ENCODE data around the gene ERI2.

- no peak for TF ChIP-seq CTCF (IDR thresholded peaks at IDR 0.05)
- TF ChIP-seq POLR2AphosphoS5 (IDR thresholded peaks at IDR 0.05): no peak
- TF ChIP-seq EP300 (IDR thresholded peaks at IDR 0.05): no peak
- no peak for TF ChIP-seq POLR2A (IDR thresholded peaks at IDR 0.05)
Measured at GRCh38 chr16:20781697-20782096, 24.6 kb downstream of the ERI2 start.
